A549 (cell line): ENCODE data around the gene KREMEN1.

Source experiments
- BHLHE40 ChIP-seq: IDR thresholded peaks from 2 replicates; pipeline ENCODE4 v1.6.1; 2012; ENCODE audit warnings: low read depth, low read length, inconsistent platforms
- ESRRA ChIP-seq: fragments of 150-350 bp; IDR thresholded peaks from 2 replicates; pipeline ENCODE4 v1.6.1; 2014; ENCODE audit warnings: mild to moderate bottlenecking, low read length, borderline replicate concordance
- JUN ChIP-seq, 2 experiments: fragments of >200 bp; sonication (Bioruptor Twin); formaldehyde crosslinking; IDR thresholded peaks; 2 replicates in 1 of 2; 3 replicates in 1 of 2; pipeline ENCODE4 v1.6.1; 2016 to 2017
- MAFK ChIP-seq: fragments of 450-650 bp; IDR thresholded peaks from 2 replicates; pipeline ENCODE4 v1.6.1; 2014; ENCODE audit not compliant: partially characterized antibody
- NR3C1 ChIP-seq: fragments of >200 bp; sonication (Bioruptor Twin); formaldehyde crosslinking; IDR thresholded peaks from 3 replicates; pipeline ENCODE4 v1.6.1; 2017
- POLR2A ChIP-seq: IDR thresholded peaks from 2 replicates; pipeline ENCODE4 v1.6.1; 2012; ENCODE audit warnings: mild to moderate bottlenecking, low read length
- POLR2AphosphoS2 ChIP-seq: conservative IDR thresholded peaks from 2 replicates; pipeline ENCODE4 v1.6.1; 2012; ENCODE audit warnings: low read length, improper control_type of control experiment, inconsistent platforms
- RFX5 ChIP-seq: fragments of 450-650 bp; IDR thresholded peaks from 2 replicates; pipeline ENCODE4 v1.7.1; 2014; ENCODE audit warnings: antibody characterized with exemption, mild to moderate bottlenecking, moderate library complexity
- SMC3 ChIP-seq: fragments of >200 bp; sonication (Bioruptor Twin); formaldehyde crosslinking; IDR thresholded peaks from 3 replicates; pipeline ENCODE4 v1.6.1; 2018; ENCODE audit warnings: inconsistent platforms
- SREBF2 ChIP-seq: fragments of 450-650 bp; IDR thresholded peaks from 2 replicates; pipeline ENCODE4 v1.6.1; 2014; ENCODE audit warnings: mild to moderate bottlenecking, moderate library complexity
- ZFP36 ChIP-seq: fragments of 450-650 bp; IDR thresholded peaks from 2 replicates; pipeline ENCODE4 v1.6.1; 2014; ENCODE audit warnings: borderline replicate concordance; ENCODE audit not compliant: partially characterized antibody
- TF ChIP-seq, protein P1 (sequence below): IDR thresholded peaks from 2 replicates; pipeline ENCODE4 v1.6.1; 2012
- TF ChIP-seq, protein P2 (sequence below): fragments of >200 bp; sonication (Bioruptor Twin); formaldehyde crosslinking; IDR thresholded peaks from 3 replicates; pipeline ENCODE4 v1.5.1; 2016
- TF ChIP-seq, protein P3 (sequence below): fragments of 200-600 bp; sonication (generic); IDR thresholded peaks from 2 replicates; pipeline ENCODE4 v1.6.1; 2016; ENCODE audit warnings: antibody characterized with exemption, mild to moderate bottlenecking, moderate library complexity

DNA sequence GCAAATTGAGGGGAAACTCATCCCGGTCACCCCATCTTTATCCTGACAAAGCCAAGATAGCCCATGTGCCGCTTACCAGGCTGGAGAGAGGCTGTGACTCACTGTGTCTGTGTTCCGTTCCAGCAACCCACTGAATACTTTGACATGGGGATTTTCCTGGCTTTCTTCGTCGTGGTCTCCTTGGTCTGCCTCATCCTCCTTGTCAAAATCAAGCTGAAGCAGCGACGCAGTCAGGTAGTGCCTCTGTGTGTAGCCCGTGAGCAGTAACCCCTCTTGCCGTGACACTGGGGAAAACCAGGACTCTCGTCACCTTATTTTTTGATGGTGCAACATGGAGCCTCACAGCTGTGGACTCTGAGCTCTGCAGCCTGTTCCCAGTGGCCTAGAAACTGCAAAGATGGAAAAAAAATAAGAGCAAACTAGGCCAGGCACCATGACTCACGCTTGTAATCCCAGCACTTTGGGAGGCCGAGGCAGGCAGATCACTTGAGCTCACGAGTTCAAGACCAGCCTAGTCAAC, 28.1 kb upstream of the KREMEN1 start:
- no peak for TF ChIP-seq NR3C1
- TF ChIP-seq, protein P1, sequence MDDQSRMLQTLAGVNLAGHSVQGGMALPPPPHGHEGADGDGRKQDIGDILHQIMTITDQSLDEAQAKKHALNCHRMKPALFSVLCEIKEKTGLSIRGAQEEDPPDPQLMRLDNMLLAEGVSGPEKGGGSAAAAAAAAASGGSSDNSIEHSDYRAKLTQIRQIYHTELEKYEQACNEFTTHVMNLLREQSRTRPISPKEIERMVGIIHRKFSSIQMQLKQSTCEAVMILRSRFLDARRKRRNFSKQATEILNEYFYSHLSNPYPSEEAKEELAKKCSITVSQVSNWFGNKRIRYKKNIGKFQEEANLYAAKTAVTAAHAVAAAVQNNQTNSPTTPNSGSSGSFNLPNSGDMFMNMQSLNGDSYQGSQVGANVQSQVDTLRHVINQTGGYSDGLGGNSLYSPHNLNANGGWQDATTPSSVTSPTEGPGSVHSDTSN, result no peak
- no peak for TF ChIP-seq POLR2AphosphoS2
- TF ChIP-seq, protein P2, sequence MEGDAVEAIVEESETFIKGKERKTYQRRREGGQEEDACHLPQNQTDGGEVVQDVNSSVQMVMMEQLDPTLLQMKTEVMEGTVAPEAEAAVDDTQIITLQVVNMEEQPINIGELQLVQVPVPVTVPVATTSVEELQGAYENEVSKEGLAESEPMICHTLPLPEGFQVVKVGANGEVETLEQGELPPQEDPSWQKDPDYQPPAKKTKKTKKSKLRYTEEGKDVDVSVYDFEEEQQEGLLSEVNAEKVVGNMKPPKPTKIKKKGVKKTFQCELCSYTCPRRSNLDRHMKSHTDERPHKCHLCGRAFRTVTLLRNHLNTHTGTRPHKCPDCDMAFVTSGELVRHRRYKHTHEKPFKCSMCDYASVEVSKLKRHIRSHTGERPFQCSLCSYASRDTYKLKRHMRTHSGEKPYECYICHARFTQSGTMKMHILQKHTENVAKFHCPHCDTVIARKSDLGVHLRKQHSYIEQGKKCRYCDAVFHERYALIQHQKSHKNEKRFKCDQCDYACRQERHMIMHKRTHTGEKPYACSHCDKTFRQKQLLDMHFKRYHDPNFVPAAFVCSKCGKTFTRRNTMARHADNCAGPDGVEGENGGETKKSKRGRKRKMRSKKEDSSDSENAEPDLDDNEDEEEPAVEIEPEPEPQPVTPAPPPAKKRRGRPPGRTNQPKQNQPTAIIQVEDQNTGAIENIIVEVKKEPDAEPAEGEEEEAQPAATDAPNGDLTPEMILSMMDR, result no peak
- no peak for TF ChIP-seq POLR2A
- TF ChIP-seq BHLHE40, result no peak
- TF ChIP-seq SMC3, result no peak
- TF ChIP-seq SREBF2, result no peak
- no peak for TF ChIP-seq MAFK
- no peak for TF ChIP-seq ESRRA
- TF ChIP-seq, protein P3, sequence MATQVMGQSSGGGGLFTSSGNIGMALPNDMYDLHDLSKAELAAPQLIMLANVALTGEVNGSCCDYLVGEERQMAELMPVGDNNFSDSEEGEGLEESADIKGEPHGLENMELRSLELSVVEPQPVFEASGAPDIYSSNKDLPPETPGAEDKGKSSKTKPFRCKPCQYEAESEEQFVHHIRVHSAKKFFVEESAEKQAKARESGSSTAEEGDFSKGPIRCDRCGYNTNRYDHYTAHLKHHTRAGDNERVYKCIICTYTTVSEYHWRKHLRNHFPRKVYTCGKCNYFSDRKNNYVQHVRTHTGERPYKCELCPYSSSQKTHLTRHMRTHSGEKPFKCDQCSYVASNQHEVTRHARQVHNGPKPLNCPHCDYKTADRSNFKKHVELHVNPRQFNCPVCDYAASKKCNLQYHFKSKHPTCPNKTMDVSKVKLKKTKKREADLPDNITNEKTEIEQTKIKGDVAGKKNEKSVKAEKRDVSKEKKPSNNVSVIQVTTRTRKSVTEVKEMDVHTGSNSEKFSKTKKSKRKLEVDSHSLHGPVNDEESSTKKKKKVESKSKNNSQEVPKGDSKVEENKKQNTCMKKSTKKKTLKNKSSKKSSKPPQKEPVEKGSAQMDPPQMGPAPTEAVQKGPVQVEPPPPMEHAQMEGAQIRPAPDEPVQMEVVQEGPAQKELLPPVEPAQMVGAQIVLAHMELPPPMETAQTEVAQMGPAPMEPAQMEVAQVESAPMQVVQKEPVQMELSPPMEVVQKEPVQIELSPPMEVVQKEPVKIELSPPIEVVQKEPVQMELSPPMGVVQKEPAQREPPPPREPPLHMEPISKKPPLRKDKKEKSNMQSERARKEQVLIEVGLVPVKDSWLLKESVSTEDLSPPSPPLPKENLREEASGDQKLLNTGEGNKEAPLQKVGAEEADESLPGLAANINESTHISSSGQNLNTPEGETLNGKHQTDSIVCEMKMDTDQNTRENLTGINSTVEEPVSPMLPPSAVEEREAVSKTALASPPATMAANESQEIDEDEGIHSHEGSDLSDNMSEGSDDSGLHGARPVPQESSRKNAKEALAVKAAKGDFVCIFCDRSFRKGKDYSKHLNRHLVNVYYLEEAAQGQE, result no peak
- no peak for TF ChIP-seq JUN (IDR thresholded peaks at IDR 0.05)
- TF ChIP-seq RFX5, result no peak
- no peak for TF ChIP-seq ZFP36
